ENCODE results near the gene SBNO1.

GRCh38 chr12:123288751-123289346, 75.8 kb downstream of the SBNO1 start:
- no peak for TF ChIP-seq CTCF (conservative IDR thresholded peaks at IDR 0.05)
- TF ChIP-seq ZFX (IDR thresholded peaks at IDR 0.05): no peak

Data from C4-2B (cell line).